ENCODE data around the gene RLBP1. TPM values are rescaled to one million over a fixed set of nuclear protein-coding genes. Genes with fewer than 3 reads are reported as not detected.

Gene RLBP1
- total and polyA plus RNA-seq, 9 of the 15 experiments (the other 6 are each of a cell fraction or from before 2014, with no cell fraction given) = 0.05 TPM; not detected in 8

DNA sequence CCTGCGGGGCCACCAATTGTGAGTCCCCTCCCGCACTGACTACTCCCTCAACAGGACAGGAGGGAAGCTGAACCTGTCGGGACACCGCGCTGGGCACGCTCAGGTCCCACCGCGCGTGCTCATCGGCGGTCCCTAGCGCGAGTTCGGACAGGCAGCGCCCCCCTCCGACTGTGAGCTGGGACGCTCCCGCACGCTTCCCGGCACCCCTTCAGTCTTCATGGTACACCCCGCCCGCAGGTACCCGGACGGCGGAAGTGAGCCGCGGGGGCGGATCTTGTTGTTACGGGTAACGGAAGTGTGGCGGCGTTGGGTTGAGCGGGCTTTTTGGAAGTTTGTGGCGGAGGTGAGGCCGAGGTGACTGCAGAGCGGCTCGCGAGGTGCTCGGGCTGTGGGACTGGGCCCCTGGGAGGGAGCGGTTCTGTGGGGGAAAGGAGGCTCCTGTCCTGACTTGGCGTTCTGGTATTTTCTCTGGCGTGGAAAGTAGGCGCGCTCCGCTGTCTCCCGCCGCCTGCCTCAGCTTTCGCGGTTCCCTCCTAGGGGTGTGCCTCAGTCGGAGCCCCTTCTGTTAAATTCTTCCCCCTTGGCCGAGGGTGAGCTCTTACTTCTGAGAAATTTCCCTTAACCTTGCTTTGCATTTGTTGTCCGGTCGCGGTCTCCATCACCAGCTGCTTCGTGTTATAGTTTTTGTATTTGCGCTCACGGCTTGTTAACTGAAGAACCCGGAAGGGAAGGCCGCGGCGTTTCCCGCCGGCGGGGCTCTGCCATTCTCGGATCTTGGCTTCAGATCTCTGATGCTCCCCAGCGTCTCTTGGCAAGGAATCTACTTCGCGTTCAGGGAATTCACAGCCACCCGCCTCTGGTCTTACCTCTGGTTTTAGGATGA, 22.6 kb upstream of the RLBP1 start, which contains the start of gene FANCI (continued):
- TF ChIP-seq, protein P1, sequence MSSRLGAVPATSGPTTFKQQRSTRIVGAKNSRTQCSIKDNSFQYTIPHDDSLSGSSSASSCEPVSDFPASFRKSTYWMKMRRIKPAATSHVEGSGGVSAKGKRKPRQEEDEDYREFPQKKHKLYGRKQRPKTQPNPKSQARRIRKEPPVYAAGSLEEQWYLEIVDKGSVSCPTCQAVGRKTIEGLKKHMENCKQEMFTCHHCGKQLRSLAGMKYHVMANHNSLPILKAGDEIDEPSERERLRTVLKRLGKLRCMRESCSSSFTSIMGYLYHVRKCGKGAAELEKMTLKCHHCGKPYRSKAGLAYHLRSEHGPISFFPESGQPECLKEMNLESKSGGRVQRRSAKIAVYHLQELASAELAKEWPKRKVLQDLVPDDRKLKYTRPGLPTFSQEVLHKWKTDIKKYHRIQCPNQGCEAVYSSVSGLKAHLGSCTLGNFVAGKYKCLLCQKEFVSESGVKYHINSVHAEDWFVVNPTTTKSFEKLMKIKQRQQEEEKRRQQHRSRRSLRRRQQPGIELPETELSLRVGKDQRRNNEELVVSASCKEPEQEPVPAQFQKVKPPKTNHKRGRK (tag; IDR thresholded peaks at IDR 0.05) = no peak
- TF ChIP-seq, protein P2, sequence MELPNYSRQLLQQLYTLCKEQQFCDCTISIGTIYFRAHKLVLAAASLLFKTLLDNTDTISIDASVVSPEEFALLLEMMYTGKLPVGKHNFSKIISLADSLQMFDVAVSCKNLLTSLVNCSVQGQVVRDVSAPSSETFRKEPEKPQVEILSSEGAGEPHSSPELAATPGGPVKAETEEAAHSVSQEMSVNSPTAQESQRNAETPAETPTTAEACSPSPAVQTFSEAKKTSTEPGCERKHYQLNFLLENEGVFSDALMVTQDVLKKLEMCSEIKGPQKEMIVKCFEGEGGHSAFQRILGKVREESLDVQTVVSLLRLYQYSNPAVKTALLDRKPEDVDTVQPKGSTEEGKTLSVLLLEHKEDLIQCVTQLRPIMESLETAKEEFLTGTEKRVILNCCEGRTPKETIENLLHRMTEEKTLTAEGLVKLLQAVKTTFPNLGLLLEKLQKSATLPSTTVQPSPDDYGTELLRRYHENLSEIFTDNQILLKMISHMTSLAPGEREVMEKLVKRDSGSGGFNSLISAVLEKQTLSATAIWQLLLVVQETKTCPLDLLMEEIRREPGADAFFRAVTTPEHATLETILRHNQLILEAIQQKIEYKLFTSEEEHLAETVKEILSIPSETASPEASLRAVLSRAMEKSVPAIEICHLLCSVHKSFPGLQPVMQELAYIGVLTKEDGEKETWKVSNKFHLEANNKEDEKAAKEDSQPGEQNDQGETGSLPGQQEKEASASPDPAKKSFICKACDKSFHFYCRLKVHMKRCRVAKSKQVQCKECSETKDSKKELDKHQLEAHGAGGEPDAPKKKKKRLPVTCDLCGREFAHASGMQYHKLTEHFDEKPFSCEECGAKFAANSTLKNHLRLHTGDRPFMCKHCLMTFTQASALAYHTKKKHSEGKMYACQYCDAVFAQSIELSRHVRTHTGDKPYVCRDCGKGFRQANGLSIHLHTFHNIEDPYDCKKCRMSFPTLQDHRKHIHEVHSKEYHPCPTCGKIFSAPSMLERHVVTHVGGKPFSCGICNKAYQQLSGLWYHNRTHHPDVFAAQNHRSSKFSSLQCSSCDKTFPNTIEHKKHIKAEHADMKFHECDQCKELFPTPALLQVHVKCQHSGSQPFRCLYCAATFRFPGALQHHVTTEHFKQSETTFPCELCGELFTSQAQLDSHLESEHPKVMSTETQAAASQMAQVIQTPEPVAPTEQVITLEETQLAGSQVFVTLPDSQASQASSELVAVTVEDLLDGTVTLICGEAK (IDR thresholded peaks at IDR 0.05) = peak; percentile 96
- TF ChIP-seq, protein P2 (CRISPR knock-in tag; IDR thresholded peaks at IDR 0.05) = peak; percentile 70
- TF ChIP-seq ATF7 (IDR thresholded peaks at IDR 0.05) (peak; percentile 99), CCNT2 (IDR thresholded peaks at IDR 0.05; ENCODE audit: borderline replicate concordance, extremely low read depth, insufficient read length, low read depth, low read length) (no peak), NCOA2 (IDR thresholded peaks at IDR 0.05; ENCODE audit: partially characterized antibody in 2 of 2) (no peak), POLR2AphosphoS5 (IDR thresholded peaks at IDR 0.05; ENCODE audit: control insufficient read depth, insufficient read depth, low read depth, low read length) (peak; percentile 87)
- TF ChIP-seq, protein P3, sequence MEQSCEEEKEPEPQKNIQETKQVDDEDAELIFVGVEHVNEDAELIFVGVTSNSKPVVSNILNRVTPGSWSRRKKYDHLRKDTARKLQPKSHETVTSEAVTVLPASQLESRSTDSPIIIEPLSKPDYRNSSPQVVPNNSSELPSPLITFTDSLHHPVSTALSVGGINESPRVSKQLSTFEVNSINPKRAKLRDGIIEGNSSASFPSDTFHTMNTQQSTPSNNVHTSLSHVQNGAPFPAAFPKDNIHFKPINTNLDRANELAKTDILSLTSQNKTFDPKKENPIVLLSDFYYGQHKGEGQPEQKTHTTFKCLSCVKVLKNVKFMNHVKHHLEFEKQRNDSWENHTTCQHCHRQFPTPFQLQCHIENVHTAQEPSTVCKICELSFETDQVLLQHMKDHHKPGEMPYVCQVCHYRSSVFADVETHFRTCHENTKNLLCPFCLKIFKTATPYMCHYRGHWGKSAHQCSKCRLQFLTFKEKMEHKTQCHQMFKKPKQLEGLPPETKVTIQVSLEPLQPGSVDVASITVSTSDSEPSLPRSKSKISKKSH (CRISPR knock-in tag; IDR thresholded peaks at IDR 0.05) = no peak
- TF ChIP-seq, protein P4, sequence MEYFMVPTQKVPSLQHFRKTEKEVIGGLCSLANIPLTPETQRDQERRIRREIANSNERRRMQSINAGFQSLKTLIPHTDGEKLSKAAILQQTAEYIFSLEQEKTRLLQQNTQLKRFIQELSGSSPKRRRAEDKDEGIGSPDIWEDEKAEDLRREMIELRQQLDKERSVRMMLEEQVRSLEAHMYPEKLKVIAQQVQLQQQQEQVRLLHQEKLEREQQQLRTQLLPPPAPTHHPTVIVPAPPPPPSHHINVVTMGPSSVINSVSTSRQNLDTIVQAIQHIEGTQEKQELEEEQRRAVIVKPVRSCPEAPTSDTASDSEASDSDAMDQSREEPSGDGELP (CRISPR knock-in tag; IDR thresholded peaks at IDR 0.05; ENCODE audit: borderline replicate concordance) = peak; percentile 86
- TF ChIP-seq, protein P5, sequence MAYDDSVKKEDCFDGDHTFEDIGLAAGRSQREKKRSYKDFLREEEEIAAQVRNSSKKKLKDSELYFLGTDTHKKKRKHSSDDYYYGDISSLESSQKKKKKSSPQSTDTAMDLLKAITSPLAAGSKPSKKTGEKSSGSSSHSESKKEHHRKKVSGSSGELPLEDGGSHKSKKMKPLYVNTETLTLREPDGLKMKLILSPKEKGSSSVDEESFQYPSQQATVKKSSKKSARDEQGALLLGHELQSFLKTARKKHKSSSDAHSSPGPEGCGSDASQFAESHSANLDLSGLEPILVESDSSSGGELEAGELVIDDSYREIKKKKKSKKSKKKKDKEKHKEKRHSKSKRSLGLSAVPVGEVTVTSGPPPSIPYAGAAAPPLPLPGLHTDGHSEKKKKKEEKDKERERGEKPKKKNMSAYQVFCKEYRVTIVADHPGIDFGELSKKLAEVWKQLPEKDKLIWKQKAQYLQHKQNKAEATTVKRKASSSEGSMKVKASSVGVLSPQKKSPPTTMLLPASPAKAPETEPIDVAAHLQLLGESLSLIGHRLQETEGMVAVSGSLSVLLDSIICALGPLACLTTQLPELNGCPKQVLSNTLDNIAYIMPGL (CRISPR knock-in tag; IDR thresholded peaks at IDR 0.05) = peak; percentile 64; the same call in 1 of the 2 replicates

Measured in K562 (cell line).